ENCODE data around the gene MAP3K8. TPM values are rescaled to one million over a fixed set of nuclear protein-coding genes. Genes with fewer than 3 reads are reported as not detected.
"Not testable (repeated sequence)": the region's sequence is repeated elsewhere in the genome, so short reads cannot be mapped to it uniquely, and the experiment has no call there.

Gene MAP3K8
- total RNA-seq, 1 donor from 2014 or later: 16.7 TPM

DNA sequence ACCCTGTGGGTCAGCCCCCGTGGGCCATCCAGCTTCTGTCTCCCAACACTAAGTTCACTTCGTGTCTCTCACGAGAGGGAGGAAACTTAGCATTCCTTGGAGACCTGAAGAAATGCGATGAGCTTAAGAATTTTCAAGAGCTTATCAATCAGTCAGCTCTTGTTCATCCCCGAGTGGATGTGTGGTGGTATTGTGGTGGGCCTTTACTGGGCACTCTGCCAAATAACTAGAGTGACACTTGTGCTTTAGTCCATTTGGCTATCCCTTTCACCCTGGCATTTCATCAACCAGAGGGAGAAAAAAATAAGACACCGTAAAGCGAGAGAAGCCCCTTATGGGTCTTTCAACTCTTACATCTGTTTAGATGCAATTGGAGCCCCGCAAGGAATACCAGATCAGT, 45.5 kb downstream of the MAP3K8 start:
- H3K27me3 ChIP-seq (ENCODE audit: control insufficient read depth in 3 of 3, insufficient read depth in 3 of 3, low read length in 3 of 3); H3K9me3 ChIP-seq (ENCODE audit: control insufficient read depth in 3 of 3, low read length in 3 of 3); H3K36me3 ChIP-seq (ENCODE audit: control insufficient read depth in 3 of 3, insufficient read depth in 3 of 3, low read length in 3 of 3); H3K27ac ChIP-seq (ENCODE audit: low read depth, low read length); H3K4me3 ChIP-seq (ENCODE audit: low read length in 3 of 3); H3K4me1 ChIP-seq (ENCODE audit: control insufficient read depth in 3 of 3, insufficient read depth in 3 of 3, low read length in 3 of 3); H3K9ac ChIP-seq (ENCODE audit: low read depth in 1 of 3, low read length in 3 of 3): not testable (repeated sequence)

DNA sequence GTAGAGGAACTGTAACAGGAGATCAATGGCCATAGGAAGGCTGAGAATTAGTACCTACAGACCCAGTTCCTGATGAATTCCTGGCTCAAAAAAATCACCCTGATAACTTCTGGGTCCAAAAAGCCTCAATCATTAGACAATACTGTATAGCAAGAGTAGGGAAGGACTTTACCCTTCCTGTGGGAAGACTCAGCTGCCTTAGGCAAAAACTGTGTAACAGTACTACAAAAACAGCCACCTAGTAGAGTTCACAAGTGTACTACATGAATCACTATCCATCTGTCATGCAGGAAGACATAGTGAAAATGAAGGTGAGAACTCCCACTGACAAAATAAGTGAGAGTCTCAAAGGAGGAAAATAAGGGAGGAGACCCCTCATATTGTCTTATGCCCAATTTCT, 47.6 kb downstream of the MAP3K8 start:
- Histone ChIP-seq H3K9ac (ENCODE audit: low read depth in 1 of 3, low read length in 3 of 3) (no peak overlapping the region), H3K4me3 (ENCODE audit: low read length in 3 of 3) (no peak overlapping the region), H3K9me3 (ENCODE audit: control insufficient read depth in 3 of 3, low read length in 3 of 3) (no peaks in the 10 kb centered on the region), H3K4me1 (ENCODE audit: control insufficient read depth in 3 of 3, insufficient read depth in 3 of 3, low read length in 3 of 3) (no peaks in the 10 kb centered on the region), H3K36me3 (ENCODE audit: control insufficient read depth in 3 of 3, insufficient read depth in 3 of 3, low read length in 3 of 3) (no peaks in the 10 kb centered on the region), H3K27ac (ENCODE audit: low read depth, low read length) (no peak overlapping the region), H3K27me3 (ENCODE audit: control insufficient read depth in 3 of 3, insufficient read depth in 3 of 3, low read length in 3 of 3) (no peaks in the 10 kb centered on the region)

- H3K27me3 ChIP-seq (ENCODE audit: control insufficient read depth in 3 of 3, insufficient read depth in 3 of 3, low read length in 3 of 3): peaks cover 0 to 3% (median 0%) of the 10 kb centered on the region in 3 donors
- H3K4me1 ChIP-seq (ENCODE audit: control insufficient read depth in 3 of 3, insufficient read depth in 3 of 3, low read length in 3 of 3): peaks cover 0 to 10% (median 0%) of the 10 kb centered on the region in 3 donors
- H3K27ac ChIP-seq (ENCODE audit: low read depth, low read length): no peak overlapping the region
- H3K36me3 ChIP-seq (ENCODE audit: control insufficient read depth in 3 of 3, insufficient read depth in 3 of 3, low read length in 3 of 3): no peaks in the 10 kb centered on the region
- no peak overlapping the region for H3K9ac ChIP-seq (ENCODE audit: low read depth in 1 of 3, low read length in 3 of 3)
- H3K9me3 ChIP-seq (ENCODE audit: control insufficient read depth in 3 of 3, low read length in 3 of 3): no peaks in the 10 kb centered on the region
- no peak overlapping the region for H3K4me3 ChIP-seq (ENCODE audit: low read length in 3 of 3)
Measured at GRCh38 chr10:30488316-30488715, 54.3 kb downstream of the MAP3K8 start.

- no peak overlapping the region for H3K4me3 ChIP-seq (ENCODE audit: low read length in 3 of 3)
- H3K9me3 ChIP-seq (ENCODE audit: control insufficient read depth in 3 of 3, low read length in 3 of 3): no peaks in the 10 kb centered on the region
- no peaks in the 10 kb centered on the region for H3K36me3 ChIP-seq (ENCODE audit: control insufficient read depth in 3 of 3, insufficient read depth in 3 of 3, low read length in 3 of 3)
- H3K9ac ChIP-seq (ENCODE audit: low read depth in 1 of 3, low read length in 3 of 3): no peak overlapping the region
- H3K27ac ChIP-seq (ENCODE audit: low read depth, low read length): no peak overlapping the region
- peaks cover 0 to 10% (median 0%) of the 10 kb centered on the region in 3 donors for H3K4me1 ChIP-seq (ENCODE audit: control insufficient read depth in 3 of 3, insufficient read depth in 3 of 3, low read length in 3 of 3)
- H3K27me3 ChIP-seq (ENCODE audit: control insufficient read depth in 3 of 3, insufficient read depth in 3 of 3, low read length in 3 of 3): peaks cover 0 to 3% (median 0%) of the 10 kb centered on the region in 3 donors
Measured at GRCh38 chr10:30489346-30489745, 55.4 kb downstream of the MAP3K8 start.

DNA sequence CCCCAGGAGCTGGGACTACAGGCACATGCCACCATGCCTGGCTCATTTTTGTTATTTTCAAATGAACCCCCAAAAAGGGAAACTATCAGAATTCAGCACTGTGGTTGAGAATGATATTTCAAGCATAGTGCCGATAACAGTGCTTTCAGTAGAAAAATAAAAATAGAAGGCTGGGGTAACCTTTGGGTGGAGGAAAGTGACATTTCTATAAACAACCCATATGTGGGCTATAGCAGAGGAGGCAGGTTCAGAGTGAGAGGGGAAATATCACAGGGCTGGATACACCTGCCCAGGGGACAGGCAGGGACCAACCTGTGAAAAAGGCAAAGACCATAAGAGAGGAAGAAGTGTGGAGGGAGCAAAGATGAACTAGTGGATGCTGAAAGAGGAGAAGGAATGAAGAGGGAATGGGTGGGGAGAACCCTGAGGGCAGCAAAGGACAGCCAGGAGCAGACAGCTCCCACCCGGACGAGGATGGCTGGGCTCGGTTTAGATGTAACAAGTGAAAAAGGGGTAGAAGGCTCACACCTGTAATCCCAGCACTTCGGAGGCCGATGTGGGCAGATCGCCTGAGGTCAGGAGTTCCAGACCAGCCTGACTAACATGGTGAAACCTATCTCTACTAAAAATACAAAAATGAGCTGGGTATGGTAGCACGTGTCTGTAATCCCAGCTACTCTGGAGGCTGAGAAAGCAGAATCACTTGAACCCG, 56.5 kb downstream of the MAP3K8 start:
- Histone ChIP-seq H3K4me1 (ENCODE audit: control insufficient read depth in 3 of 3, insufficient read depth in 3 of 3, low read length in 3 of 3) (peaks cover 0 to 10% (median 0%) of the 10 kb centered on the region in 3 donors), H3K4me3 (ENCODE audit: low read length in 3 of 3) (no peak overlapping the region), H3K27ac (ENCODE audit: low read depth, low read length) (no peak overlapping the region)

DNA sequence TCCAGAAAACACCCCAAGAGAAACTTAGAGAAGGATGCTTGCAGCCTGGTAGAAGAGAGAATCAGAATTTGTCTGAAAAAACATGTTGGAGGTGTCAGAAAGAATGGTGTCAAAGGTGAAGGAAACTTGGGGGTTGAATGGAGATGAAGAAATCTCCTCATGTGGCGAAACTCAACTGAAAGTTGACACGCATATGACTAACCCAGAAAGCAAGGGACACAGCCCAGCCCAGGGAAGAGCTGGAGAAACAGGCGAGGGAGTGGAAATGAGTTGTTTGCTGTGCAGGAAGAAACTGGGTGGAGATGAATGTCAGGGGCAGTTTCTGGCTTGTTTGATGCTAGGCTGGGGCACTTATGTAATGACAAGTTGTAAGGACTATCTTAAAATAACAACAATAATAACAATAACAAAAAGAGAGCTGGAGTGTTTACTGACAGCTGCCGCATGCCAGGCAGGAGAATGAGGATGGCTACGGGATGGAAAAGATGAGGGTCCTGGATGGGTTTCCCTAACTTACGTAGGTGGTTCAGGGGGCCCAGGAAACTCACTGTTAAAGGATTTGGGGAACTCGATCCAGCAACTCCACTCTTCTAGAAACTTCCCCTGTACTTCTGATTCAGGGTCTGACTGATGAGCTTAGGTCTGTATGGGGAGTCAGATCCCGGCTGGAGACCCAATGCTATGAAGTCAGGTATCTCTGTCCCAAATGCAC, 57.4 kb downstream of the MAP3K8 start:
- H3K27me3 ChIP-seq (ENCODE audit: control insufficient read depth in 3 of 3, insufficient read depth in 3 of 3, low read length in 3 of 3): peaks cover 0 to 3% (median 0%) of the 10 kb centered on the region in 3 donors
- H3K4me3 ChIP-seq (ENCODE audit: low read length in 3 of 3): no peak overlapping the region
- H3K9me3 ChIP-seq (ENCODE audit: control insufficient read depth in 3 of 3, low read length in 3 of 3): no peaks in the 10 kb centered on the region
- H3K27ac ChIP-seq (ENCODE audit: low read depth, low read length): no peak overlapping the region
- no peak overlapping the region for H3K9ac ChIP-seq (ENCODE audit: low read depth in 1 of 3, low read length in 3 of 3)
- H3K4me1 ChIP-seq (ENCODE audit: control insufficient read depth in 3 of 3, insufficient read depth in 3 of 3, low read length in 3 of 3): peaks cover 0 to 10% (median 0%) of the 10 kb centered on the region in 3 donors
- no peaks in the 10 kb centered on the region for H3K36me3 ChIP-seq (ENCODE audit: control insufficient read depth in 3 of 3, insufficient read depth in 3 of 3, low read length in 3 of 3)

More for the DNA sequence above, 56.5 kb downstream of the MAP3K8 start:
- H3K36me3 ChIP-seq (ENCODE audit: control insufficient read depth in 3 of 3, insufficient read depth in 3 of 3, low read length in 3 of 3): no peaks in the 10 kb centered on the region
- H3K9ac ChIP-seq (ENCODE audit: low read depth in 1 of 3, low read length in 3 of 3): no peak overlapping the region
- H3K9me3 ChIP-seq (ENCODE audit: control insufficient read depth in 3 of 3, low read length in 3 of 3): no peaks in the 10 kb centered on the region
- H3K27me3 ChIP-seq (ENCODE audit: control insufficient read depth in 3 of 3, insufficient read depth in 3 of 3, low read length in 3 of 3): peaks cover 0 to 3% (median 0%) of the 10 kb centered on the region in 3 donors

- Histone ChIP-seq H3K9ac (ENCODE audit: low read depth in 1 of 3, low read length in 3 of 3) (no peak overlapping the region), H3K27me3 (ENCODE audit: control insufficient read depth in 3 of 3, insufficient read depth in 3 of 3, low read length in 3 of 3) (peaks cover 0 to 3% (median 0%) of the 10 kb centered on the region in 3 donors), H3K27ac (ENCODE audit: low read depth, low read length) (no peak overlapping the region), H3K4me1 (ENCODE audit: control insufficient read depth in 3 of 3, insufficient read depth in 3 of 3, low read length in 3 of 3) (peaks cover 0 to 10% (median 0%) of the 10 kb centered on the region in 3 donors), H3K4me3 (ENCODE audit: low read length in 3 of 3) (no peak overlapping the region), H3K9me3 (ENCODE audit: control insufficient read depth in 3 of 3, low read length in 3 of 3) (no peaks in the 10 kb centered on the region), H3K36me3 (ENCODE audit: control insufficient read depth in 3 of 3, insufficient read depth in 3 of 3, low read length in 3 of 3) (no peaks in the 10 kb centered on the region)
Measured at GRCh38 chr10:30491916-30492515, 58.0 kb downstream of the MAP3K8 start.

DNA sequence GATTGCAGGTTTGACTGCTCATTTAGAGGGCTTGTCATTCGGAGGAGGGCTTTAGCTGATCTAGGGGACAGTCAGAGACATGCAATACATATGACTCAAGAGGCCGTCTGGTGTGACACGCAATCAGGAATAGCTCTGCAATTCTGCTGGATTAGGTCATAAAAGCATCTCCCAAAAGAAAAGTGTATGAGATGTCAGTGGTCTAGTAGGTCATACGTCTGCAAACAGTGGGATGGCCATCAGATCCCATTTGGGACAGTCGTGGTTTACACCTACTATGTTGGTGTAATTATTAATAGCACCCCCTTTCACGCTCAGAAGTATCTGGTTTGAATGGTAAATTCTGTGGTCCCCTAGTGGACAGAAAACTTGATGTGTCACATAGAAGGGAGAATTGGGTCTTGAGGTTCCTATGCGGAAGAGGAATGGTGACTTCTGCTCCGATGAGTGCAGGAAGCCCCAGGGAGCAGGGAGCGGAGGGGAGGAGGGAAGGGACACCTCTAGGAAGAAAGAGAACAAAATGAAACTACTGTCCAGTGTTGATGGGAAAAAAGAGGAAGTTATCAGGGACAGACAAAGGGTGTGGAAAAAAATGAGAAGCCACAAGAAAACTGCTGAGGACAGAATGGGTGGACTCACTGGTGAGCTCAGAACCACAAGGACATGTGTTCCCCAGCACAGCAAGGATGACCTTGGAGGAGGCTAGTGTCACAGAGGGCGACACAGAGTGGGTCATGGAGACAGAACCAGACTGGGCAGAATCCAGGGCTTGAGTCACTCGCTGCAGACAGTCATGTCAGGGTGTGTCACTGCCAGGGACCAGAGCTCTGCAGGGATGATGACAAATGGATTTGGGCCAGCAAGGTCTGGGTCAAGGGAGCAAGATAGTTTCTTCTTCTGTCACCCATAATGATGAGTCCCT, 59.9 kb downstream of the MAP3K8 start:
- peaks cover 0 to 10% (median 0%) of the 10 kb centered on the region in 3 donors for H3K4me1 ChIP-seq (ENCODE audit: control insufficient read depth in 3 of 3, insufficient read depth in 3 of 3, low read length in 3 of 3)
- no peak overlapping the region for H3K4me3 ChIP-seq (ENCODE audit: low read length in 3 of 3)
- H3K9ac ChIP-seq (ENCODE audit: low read depth in 1 of 3, low read length in 3 of 3): no peak overlapping the region
- peak overlapping the region; percentile 54 for H3K27ac ChIP-seq (ENCODE audit: low read depth, low read length)
- no peaks in the 10 kb centered on the region for H3K9me3 ChIP-seq (ENCODE audit: control insufficient read depth in 3 of 3, low read length in 3 of 3)
- no peaks in the 10 kb centered on the region for H3K36me3 ChIP-seq (ENCODE audit: control insufficient read depth in 3 of 3, insufficient read depth in 3 of 3, low read length in 3 of 3)
- peaks cover 0 to 3% (median 0%) of the 10 kb centered on the region in 3 donors for H3K27me3 ChIP-seq (ENCODE audit: control insufficient read depth in 3 of 3, insufficient read depth in 3 of 3, low read length in 3 of 3)

DNA sequence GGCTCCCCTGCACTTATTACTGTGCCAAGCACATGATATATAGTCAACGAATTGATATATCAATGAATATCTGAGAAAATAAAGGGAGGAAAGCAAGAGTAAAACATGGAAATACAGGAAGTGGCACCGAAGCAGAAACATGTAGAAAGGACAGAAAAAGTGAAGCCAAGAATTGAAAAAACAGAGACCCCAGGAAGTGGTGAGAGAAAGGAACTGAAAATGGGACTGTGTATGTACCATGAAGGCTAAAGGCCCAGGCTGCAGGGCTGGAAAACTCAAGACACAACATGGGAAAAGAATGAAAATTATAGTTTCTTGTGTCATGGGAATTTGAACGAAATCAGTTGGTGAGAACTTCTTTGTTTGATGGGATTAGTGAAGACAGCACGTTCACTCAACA, 60.6 kb downstream of the MAP3K8 start:
- no peak overlapping the region for H3K9ac ChIP-seq (ENCODE audit: low read depth in 1 of 3, low read length in 3 of 3)
- peak overlapping the region; percentile 54 for H3K27ac ChIP-seq (ENCODE audit: low read depth, low read length)
- peaks cover 0 to under 1% (median 0%) of the 10 kb centered on the region in 3 donors for H3K27me3 ChIP-seq (ENCODE audit: control insufficient read depth in 3 of 3, insufficient read depth in 3 of 3, low read length in 3 of 3)
- H3K4me3 ChIP-seq (ENCODE audit: low read length in 3 of 3): no peak overlapping the region
- H3K9me3 ChIP-seq (ENCODE audit: control insufficient read depth in 3 of 3, low read length in 3 of 3): no peaks in the 10 kb centered on the region
- H3K36me3 ChIP-seq (ENCODE audit: control insufficient read depth in 3 of 3, insufficient read depth in 3 of 3, low read length in 3 of 3): no peaks in the 10 kb centered on the region
- peaks cover 0 to 10% (median 0%) of the 10 kb centered on the region in 3 donors for H3K4me1 ChIP-seq (ENCODE audit: control insufficient read depth in 3 of 3, insufficient read depth in 3 of 3, low read length in 3 of 3)

Measured in skeletal muscle tissue (tissue), 4 donors.